T-helper 1 cell treated with Interleukin-12 subunit alpha and Interleukin-12 subunit beta and Interleukin-4 antibody, amounts not matched to agents 30 μg/mL and 1 μg/mL, for 36 hours (primary cell): Measurements from ENCODE around the gene CDX2.

Experiments
- H3K27ac Mint-ChIP-seq: one replicate; pipeline ENCODE4 v1.8.0; 2021; ENCODE audit warnings: mild to moderate bottlenecking, mixed read lengths
- H3K27me3 Mint-ChIP-seq: one replicate; pipeline ENCODE4 v1.8.0; 2021; ENCODE audit warnings: low read depth, mixed read lengths
- H3K36me3 Mint-ChIP-seq: one replicate; pipeline ENCODE4 v1.8.0; 2021; ENCODE audit warnings: low read depth, mixed read lengths
- H3K4me1 Mint-ChIP-seq: one replicate; pipeline ENCODE4 v1.8.0; 2021; ENCODE audit warnings: low read depth, mixed read lengths
- H3K4me3 Mint-ChIP-seq: one replicate; pipeline ENCODE4 v1.8.0; 2021; ENCODE audit warnings: mild to moderate bottlenecking, moderate library complexity, mixed read lengths
- H3K9me3 Mint-ChIP-seq: one replicate; pipeline ENCODE4 v1.8.0; 2021; ENCODE audit warnings: mixed read lengths

CDX2 gene

DNA sequence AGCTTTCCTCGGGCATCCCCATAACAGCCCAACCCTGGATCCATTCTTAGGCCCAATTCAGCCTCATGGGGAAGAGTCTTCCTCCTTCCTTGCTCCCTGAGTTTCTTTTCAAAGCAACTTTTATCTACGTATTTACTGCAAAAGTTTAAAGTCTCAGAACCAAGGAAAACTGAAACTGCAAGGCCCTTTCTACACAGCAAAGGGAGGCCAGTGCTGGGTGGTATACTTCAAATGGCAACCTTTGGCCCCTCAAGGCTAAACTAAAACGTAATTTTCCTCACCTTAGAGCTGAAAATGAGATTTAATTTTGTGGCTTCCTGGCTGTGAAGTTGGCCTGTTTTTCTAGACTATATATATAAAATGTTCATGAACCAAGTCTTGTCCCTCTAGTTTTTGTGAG lies 5.6 kb downstream of the CDX2 start:
- H3K27ac Mint-ChIP-seq, result no peak overlapping the region
- peaks cover 90% of the 10 kb centered on the region for H3K27me3 Mint-ChIP-seq
- no peaks in the 10 kb centered on the region for H3K9me3 Mint-ChIP-seq
- H3K4me1 Mint-ChIP-seq, result peaks cover 5% of the 10 kb centered on the region
- no peak overlapping the region for H3K4me3 Mint-ChIP-seq
- no peaks in the 10 kb centered on the region for H3K36me3 Mint-ChIP-seq

DNA sequence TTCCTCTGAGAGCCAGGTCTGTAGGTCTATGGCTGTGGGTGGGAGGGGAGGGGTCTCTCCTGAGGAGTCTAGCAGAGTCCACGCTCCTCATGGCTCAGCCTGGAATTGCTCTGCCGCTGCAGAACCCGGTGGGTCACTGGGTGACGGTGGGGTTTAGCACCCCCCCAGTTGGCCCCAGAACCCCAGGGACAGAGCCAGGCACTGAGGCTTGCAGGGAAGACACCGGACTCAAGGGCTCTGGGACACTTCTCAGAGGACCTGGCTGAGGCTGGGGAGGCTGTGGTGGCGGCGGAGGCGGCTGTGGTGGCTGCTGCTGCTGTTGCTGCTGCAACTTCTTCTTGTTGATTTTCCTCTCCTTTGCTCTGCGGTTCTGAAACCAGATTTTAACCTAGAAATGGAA lies 6.1 kb downstream of the CDX2 start:
- Mint-ChIP-seq H3K27me3 (peaks cover 93% of the 10 kb centered on the region), H3K36me3 (no peaks in the 10 kb centered on the region), H3K27ac (no peak overlapping the region), H3K4me1 (peaks cover 5% of the 10 kb centered on the region), H3K9me3 (no peaks in the 10 kb centered on the region), H3K4me3 (no peak overlapping the region)

DNA sequence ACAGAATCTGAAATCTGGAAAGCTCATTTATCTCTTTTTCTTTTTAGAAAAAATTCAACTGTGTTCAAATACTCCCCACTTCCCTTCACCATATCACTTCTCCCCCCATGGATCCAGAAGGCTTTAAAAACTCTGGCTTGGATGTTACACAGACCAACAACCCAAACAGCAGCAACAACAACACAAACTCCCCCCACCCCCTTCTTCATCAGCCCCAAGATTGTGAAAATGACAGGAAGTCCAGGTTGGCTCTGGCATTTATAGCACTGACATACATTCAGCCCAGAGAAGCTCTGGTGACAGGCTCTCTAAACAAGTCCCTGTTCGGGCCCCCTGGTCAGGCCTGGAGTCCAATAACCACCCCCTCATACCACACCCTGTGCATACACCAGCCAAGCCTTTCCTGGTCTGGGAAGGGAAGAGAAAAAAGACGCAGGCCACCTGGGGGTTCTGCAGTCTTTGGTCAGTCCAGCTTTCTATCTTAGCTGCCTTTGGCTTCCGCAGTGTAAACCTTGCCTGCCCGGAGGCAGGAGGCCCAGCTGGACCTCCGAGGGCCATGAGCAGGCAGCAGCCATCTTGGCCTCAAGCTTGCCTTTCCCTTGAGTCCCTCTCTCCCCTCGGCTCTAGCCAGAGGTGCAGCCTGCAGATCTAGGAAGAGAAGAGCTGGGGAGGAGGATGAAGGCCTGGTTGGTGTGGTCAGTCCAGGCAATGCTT lies 6.8 kb downstream of the CDX2 start:
- no peaks in the 10 kb centered on the region for H3K36me3 Mint-ChIP-seq
- H3K27me3 Mint-ChIP-seq, result peaks cover 90% of the 10 kb centered on the region
- no peaks in the 10 kb centered on the region for H3K9me3 Mint-ChIP-seq
- H3K27ac Mint-ChIP-seq, result no peak overlapping the region
- no peak overlapping the region for H3K4me3 Mint-ChIP-seq
- peaks cover 3% of the 10 kb centered on the region for H3K4me1 Mint-ChIP-seq

DNA sequence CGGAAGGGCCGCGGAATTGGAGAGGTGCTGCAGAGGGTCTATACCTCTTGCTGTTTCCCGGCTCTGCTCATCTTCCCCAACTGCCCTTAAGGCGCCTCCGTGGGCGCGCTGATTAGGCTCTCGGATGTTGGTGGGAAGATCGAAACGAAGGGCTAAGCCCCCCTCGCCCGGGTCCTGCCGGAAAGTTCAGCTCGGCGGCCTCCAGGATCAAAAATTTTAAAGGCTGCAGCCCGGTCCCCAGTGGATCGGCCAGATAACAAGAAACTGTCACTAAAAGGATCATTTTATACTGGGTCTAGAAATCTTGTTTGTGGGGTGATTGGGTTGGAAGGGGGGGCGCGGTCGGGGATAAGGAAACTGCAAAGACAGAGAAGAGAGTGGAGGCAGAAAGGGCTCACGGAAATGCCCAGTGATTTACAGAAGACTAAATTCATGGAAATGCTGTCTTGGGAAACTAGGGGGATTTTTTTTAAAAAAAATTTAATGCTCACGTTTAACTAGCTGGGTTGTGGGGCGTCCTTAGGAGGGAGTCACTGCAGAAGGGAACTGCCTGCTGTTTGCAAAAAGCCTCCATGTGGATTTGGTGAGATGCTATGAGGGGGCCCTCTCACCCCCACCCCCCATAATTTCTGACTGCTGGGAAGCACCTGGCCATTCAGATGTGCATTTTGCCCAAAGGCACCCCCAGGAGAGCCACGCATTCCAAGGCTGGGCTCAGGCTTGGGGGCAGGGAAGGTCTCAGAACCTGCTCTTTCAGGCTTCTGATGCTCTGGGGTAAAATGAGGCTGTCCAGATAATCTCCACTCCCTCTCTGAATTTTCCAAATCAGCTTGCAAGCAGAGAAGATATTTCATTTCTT lies 7.7 kb downstream of the CDX2 start:
- peaks cover 3% of the 10 kb centered on the region for H3K4me1 Mint-ChIP-seq
- H3K36me3 Mint-ChIP-seq, result no peaks in the 10 kb centered on the region
- H3K27ac Mint-ChIP-seq, result no peak overlapping the region
- no peak overlapping the region for H3K4me3 Mint-ChIP-seq
- no peaks in the 10 kb centered on the region for H3K9me3 Mint-ChIP-seq
- H3K27me3 Mint-ChIP-seq, result peaks cover 91% of the 10 kb centered on the region

DNA sequence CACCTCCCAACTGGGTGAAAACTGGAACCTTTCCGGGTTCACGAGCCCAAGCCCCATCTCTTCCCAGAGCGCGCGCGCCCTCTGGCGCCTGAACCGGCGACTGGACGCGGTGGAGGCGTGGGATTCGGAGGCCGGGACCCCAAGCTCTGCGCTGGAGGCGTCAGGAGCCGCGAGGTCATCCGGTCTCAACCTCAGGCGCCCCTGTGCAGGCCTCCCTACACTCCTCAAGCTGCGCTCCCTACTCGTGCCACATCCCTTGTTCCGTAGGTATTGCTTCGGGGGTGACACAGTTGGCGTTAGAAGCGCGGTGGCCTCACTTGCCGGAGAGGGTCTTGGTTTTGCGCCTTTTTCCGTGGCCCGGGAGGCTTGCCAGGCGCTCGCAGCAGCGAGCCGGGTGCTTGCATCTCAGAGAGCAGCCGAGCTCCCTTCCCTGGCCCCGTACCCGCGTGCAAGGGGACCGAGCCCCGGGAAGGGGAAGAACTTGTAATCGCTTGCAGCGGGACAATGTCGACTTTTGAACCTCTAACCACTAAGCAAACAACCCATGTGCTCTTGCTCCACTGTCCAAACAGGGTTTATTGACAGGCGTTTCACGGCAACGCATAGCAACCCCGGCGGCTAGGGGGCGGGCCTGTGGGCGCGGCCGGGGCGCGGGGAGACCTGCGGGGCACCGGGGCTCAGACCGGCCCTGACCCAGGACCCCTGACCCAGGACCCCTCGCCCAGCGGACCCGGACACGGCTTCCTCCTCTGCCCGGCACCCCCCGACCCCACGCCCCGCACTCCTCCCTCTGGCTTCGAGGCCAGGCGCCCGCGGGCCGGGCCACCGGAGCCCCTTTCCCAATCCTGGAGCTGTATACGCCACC lies 8.5 kb downstream of the CDX2 start:
- Mint-ChIP-seq H3K9me3 (no peaks in the 10 kb centered on the region), H3K4me3 (peak overlapping the region; percentile 59), H3K4me1 (peaks cover 3% of the 10 kb centered on the region), H3K27me3 (peaks cover 91% of the 10 kb centered on the region), H3K27ac (no peak overlapping the region), H3K36me3 (no peaks in the 10 kb centered on the region)

DNA sequence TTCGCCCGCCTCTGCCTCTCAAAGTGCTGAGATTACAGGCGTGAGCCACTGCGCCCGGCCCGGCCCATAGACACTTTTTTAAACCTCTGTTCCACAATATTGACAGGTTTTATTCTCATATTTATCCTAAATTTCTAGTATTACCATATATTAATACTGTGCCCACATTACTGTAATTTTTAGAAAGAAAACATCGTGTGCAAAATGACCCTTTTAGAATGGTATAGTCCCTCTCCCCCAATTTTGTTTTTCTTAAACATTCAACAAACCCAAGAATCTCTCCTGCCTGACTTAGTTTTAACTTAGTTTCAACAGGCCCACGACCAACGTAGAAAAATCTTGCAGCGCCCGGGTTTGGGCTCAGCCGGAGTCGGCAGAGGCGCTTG lies 9.1 kb downstream of the CDX2 start:
- Mint-ChIP-seq H3K27ac (no peak overlapping the region), H3K36me3 (no peaks in the 10 kb centered on the region), H3K4me3 (peak overlapping the region; percentile 59), H3K27me3 (peaks cover 91% of the 10 kb centered on the region), H3K4me1 (peaks cover 3% of the 10 kb centered on the region), H3K9me3 (no peaks in the 10 kb centered on the region)

DNA sequence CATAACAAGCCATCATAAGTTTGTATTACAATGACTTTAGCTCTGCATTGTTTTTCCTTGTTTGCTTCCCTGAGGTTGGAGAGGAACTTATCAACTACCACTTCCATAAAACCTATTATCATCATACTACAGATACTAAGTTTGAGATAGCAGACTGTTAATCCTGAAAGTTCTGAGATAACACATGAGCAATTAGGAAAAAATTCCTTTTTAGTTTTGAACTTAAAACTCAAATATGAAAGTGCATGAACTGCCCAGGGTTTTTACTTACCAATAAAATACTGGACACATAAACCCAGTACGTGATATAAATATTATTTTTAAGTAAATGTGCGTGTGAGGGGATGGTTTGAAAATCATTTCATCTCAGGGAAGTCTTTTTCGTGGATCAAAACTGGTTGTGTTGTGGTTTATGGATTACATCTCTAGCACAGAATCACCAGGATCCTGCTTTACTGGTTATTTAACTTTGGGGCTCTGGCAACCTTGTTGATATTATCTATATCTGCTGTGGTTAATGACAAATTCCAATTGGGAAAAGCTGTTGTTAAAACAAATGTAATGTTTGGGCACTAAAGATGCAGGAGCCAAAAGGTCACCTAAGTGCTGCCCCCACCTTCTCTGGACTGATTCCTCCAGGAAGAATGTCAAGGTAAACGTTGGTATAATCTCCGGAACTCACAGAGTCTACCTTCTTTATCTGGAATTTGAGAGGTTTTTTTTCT lies 12.4 kb downstream of the CDX2 start:
- no peak overlapping the region for H3K27ac Mint-ChIP-seq
- peaks cover 83% of the 10 kb centered on the region for H3K27me3 Mint-ChIP-seq
- H3K36me3 Mint-ChIP-seq, result no peaks in the 10 kb centered on the region
- H3K4me1 Mint-ChIP-seq, result peaks cover 8% of the 10 kb centered on the region
- no peak overlapping the region for H3K4me3 Mint-ChIP-seq
- no peaks in the 10 kb centered on the region for H3K9me3 Mint-ChIP-seq

DNA sequence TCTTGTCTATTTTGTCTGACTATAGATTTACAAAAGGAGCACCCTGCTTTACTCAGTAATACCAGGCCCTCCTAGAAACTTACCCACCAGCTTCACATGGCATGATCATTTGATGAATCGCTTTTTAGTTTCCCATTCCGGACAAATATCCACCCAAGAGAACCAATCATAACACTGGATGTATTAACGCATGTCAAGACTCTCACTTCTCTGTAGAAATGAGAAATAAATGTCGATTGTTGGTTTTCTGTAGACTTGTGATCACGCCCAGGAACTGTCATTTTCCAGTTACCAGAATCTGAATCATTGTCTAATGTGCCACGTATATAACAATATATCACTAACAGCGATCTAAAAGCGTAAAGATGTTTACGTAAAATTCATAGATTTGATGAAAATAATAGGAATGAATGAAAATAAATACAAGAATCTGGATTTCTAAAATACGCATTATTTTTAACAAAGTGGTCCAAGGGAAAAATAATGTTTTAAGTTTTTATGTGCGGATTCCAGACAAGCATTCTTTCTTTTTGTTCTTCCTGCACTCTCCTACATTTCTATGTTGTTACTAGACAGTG lies 14.0 kb downstream of the CDX2 start:
- no peak overlapping the region for H3K4me3 Mint-ChIP-seq
- no peaks in the 10 kb centered on the region for H3K36me3 Mint-ChIP-seq
- H3K9me3 Mint-ChIP-seq, result no peaks in the 10 kb centered on the region
- peaks cover 82% of the 10 kb centered on the region for H3K27me3 Mint-ChIP-seq
- peaks cover 7% of the 10 kb centered on the region for H3K4me1 Mint-ChIP-seq
- H3K27ac Mint-ChIP-seq, result no peak overlapping the region

DNA sequence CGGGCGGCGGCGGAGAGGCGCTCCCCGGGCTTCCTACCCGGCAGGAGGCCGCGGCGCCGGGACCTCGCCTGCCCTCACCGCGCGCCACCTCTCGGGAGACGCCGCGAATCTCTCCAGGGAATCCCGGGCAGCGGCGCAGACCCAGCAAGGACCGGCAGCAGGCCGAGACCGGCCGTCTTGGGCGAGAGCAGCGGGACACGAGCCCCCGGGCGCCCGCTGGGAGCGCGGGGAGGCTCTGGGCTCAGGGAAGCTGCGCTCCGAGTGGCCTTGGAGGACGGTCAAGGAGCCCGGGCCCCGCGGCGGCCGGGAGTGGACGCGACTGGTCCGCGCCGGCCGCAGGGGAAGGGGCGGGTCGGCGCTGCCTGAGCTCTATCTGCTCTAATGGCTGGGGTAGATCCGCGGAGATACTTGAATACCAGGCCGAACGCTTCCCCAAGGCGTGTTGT lies 14.7 kb downstream of the CDX2 start:
- H3K27me3 Mint-ChIP-seq, result peaks cover 79% of the 10 kb centered on the region
- no peaks in the 10 kb centered on the region for H3K36me3 Mint-ChIP-seq
- peak overlapping the region; percentile 37 for H3K4me3 Mint-ChIP-seq
- H3K9me3 Mint-ChIP-seq, result no peaks in the 10 kb centered on the region
- peaks cover 5% of the 10 kb centered on the region for H3K4me1 Mint-ChIP-seq
- no peak overlapping the region for H3K27ac Mint-ChIP-seq

DNA sequence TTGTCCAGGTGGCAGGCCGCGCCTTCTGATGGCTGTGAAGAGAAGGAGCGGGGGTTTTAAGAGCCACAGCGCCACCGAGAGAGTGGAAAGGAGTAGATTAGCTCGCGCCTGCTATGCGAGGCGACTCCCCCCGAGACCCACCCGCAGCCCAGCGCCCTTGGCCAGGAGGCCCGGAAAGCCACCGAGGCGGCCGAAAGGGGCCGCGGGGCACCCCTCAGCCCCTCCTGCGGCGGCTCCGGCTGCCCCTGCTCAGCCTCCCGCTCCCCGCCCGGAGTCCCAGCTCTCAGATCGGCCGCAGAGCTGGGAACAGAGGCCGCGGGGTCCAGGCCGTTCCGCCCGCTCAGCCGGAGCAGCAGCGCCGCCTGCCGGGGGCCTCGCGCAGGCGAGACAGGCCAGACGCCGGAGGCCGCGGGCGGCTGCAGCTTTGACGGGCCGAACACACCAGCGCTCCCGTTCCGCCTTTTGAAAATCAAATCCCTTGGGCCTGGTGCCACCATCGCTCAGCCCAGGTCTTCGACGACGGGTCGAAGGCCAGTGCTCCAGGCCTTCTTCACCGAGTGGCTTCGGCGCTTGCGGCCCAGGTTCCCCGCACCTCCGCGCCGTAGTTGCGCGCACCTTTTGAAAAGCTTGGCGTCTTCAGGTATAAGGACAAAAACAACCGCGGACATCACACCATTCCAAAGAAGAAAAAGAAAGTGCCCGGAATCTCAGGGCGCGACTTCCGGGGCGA lies 15.3 kb downstream of the CDX2 start:
- H3K4me1 Mint-ChIP-seq, result peaks cover 5% of the 10 kb centered on the region
- no peak overlapping the region for H3K27ac Mint-ChIP-seq
- H3K36me3 Mint-ChIP-seq, result no peaks in the 10 kb centered on the region
- peak overlapping the region; percentile 53 for H3K4me3 Mint-ChIP-seq
- peaks cover 74% of the 10 kb centered on the region for H3K27me3 Mint-ChIP-seq
- H3K9me3 Mint-ChIP-seq, result no peaks in the 10 kb centered on the region

DNA sequence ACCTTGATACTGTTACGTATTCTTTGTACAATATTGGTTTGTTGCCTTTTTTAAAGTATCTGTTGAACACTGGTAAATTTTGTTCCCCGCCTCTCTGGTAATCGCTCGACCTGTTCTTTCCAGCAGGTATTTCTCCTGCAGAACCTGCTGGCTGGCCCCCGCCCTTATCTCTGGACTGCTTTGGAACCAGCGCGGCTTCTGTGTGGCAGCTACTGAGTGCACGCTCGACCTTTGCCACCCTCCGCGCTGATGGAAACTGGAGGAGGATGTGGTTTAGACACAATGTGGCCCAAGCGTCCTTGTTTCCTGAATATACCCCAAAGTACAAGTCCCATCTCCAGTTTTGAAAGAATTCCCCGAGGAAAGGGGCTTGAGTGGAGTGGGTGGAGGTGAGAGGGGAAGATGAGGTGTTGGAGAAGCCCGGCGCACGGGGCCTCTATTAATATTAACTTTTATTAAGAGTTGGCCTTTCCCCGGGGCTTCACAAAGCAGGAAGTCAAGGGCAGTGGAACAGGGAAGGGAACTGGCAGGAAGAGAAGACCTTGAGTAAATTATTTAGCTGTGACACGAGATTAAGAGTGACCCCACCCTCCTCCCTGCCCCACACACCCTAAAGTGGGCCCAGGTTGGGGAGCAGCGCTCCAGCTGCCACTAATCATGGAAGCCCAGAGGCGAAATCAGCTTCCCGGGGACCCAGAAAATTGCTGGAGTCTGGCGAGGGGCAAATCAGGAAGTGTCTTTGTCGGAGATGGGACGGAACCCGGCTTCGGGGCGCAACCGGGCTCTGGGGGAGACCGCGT lies 16.0 kb downstream of the CDX2 start:
- no peaks in the 10 kb centered on the region for H3K36me3 Mint-ChIP-seq
- peaks cover 66% of the 10 kb centered on the region for H3K27me3 Mint-ChIP-seq
- peaks cover 5% of the 10 kb centered on the region for H3K4me1 Mint-ChIP-seq
- H3K4me3 Mint-ChIP-seq, result peak overlapping the region; percentile 53
- H3K9me3 Mint-ChIP-seq, result no peaks in the 10 kb centered on the region
- peak overlapping the region; percentile 62 for H3K27ac Mint-ChIP-seq

DNA sequence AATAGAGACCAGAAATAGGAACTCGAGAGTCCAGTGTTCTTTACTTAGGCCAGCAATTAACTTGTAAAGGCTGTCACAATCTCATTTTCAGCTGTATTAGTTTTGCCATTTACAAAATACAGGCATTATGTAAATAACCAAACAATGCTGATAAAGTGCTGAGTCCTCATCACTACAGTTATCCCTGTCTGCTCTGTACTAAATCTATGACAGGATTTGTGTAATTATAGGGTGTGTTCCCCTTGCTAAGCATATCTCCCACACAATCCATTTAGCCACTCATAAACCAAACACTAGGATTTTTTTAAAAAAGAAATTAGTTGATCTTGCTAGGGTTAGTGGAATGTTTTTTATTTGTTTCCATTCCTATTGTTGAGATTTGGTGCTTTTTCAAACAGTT lies 26.1 kb downstream of the CDX2 start:
- Mint-ChIP-seq H3K4me1 (no peaks in the 10 kb centered on the region), H3K27me3 (peaks cover 7% of the 10 kb centered on the region), H3K36me3 (no peaks in the 10 kb centered on the region), H3K9me3 (no peaks in the 10 kb centered on the region), H3K4me3 (no peak overlapping the region), H3K27ac (no peak overlapping the region)
